Measurements from ENCODE around the gene GRID2.

The GRID2 gene

DNA sequence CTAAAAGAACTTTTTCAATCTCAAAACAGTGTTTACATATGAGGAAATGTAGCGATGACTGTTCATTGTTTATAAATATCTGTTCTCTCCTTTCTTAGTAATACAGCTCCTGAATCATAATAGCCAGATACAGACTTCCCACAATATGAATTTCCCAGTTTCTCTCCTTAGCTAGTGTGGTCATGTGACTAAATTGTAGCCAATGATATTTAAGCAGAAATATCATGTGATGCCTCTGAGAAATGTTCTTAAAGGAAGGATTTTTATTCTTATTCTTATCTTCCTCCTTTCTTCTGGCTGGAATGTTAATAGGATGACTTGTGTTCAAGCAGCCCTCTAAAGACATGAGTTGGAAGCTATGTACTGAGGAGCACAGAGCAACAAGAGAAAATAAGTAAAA, 1141.1 kb downstream of the GRID2 start:
- no peak for ATAC-seq
- TF ChIP-seq BACH2 (CRISPR knock-in tag; IDR thresholded peaks at IDR 0.05; ENCODE audit: borderline replicate concordance) (no peak), TOX (CRISPR knock-in tag; IDR thresholded peaks at IDR 0.05; ENCODE audit: borderline replicate concordance) (no peak), ZFP3 (CRISPR knock-in tag; IDR thresholded peaks at IDR 0.05) (no peak), ZNF8 (CRISPR knock-in tag; IDR thresholded peaks at IDR 0.05) (no peak), CSDC2 (CRISPR knock-in tag; IDR thresholded peaks at IDR 0.05) (no peak), RARB (CRISPR knock-in tag; IDR thresholded peaks at IDR 0.05) (no peak), ISL1 (CRISPR knock-in tag; IDR thresholded peaks at IDR 0.05) (no peak), GLIS3 (CRISPR knock-in tag; IDR thresholded peaks at IDR 0.05) (no peak), SNAI2 (CRISPR knock-in tag; IDR thresholded peaks at IDR 0.05) (no peak), ARNTL (CRISPR knock-in tag; IDR thresholded peaks at IDR 0.05; ENCODE audit: borderline replicate concordance, low read depth) (no peak), TCF4 (CRISPR knock-in tag; IDR thresholded peaks at IDR 0.05; ENCODE audit: borderline replicate concordance) (no peak), ZC3H10 (CRISPR knock-in tag; IDR thresholded peaks at IDR 0.05) (no peak), ZNF70 (CRISPR knock-in tag; IDR thresholded peaks at IDR 0.05) (no peak), ESRRG (CRISPR knock-in tag; IDR thresholded peaks at IDR 0.05) (no peak), PPARA (CRISPR knock-in tag; IDR thresholded peaks at IDR 0.05; ENCODE audit: borderline replicate concordance) (no peak)
- TF ChIP-seq, protein P1, sequence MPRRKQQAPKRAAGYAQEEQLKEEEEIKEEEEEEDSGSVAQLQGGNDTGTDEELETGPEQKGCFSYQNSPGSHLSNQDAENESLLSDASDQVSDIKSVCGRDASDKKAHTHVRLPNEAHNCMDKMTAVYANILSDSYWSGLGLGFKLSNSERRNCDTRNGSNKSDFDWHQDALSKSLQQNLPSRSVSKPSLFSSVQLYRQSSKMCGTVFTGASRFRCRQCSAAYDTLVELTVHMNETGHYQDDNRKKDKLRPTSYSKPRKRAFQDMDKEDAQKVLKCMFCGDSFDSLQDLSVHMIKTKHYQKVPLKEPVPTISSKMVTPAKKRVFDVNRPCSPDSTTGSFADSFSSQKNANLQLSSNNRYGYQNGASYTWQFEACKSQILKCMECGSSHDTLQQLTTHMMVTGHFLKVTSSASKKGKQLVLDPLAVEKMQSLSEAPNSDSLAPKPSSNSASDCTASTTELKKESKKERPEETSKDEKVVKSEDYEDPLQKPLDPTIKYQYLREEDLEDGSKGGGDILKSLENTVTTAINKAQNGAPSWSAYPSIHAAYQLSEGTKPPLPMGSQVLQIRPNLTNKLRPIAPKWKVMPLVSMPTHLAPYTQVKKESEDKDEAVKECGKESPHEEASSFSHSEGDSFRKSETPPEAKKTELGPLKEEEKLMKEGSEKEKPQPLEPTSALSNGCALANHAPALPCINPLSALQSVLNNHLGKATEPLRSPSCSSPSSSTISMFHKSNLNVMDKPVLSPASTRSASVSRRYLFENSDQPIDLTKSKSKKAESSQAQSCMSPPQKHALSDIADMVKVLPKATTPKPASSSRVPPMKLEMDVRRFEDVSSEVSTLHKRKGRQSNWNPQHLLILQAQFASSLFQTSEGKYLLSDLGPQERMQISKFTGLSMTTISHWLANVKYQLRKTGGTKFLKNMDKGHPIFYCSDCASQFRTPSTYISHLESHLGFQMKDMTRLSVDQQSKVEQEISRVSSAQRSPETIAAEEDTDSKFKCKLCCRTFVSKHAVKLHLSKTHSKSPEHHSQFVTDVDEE (CRISPR knock-in tag; IDR thresholded peaks at IDR 0.05), result no peak
- TF ChIP-seq, protein P2, sequence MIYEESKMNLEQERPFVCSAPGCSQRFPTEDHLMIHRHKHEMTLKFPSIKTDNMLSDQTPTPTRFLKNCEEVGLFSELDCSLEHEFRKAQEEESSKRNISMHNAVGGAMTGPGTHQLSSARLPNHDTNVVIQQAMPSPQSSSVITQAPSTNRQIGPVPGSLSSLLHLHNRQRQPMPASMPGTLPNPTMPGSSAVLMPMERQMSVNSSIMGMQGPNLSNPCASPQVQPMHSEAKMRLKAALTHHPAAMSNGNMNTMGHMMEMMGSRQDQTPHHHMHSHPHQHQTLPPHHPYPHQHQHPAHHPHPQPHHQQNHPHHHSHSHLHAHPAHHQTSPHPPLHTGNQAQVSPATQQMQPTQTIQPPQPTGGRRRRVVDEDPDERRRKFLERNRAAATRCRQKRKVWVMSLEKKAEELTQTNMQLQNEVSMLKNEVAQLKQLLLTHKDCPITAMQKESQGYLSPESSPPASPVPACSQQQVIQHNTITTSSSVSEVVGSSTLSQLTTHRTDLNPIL (CRISPR knock-in tag; IDR thresholded peaks at IDR 0.05; ENCODE audit: low read depth), result no peak
- TF ChIP-seq, protein P3, sequence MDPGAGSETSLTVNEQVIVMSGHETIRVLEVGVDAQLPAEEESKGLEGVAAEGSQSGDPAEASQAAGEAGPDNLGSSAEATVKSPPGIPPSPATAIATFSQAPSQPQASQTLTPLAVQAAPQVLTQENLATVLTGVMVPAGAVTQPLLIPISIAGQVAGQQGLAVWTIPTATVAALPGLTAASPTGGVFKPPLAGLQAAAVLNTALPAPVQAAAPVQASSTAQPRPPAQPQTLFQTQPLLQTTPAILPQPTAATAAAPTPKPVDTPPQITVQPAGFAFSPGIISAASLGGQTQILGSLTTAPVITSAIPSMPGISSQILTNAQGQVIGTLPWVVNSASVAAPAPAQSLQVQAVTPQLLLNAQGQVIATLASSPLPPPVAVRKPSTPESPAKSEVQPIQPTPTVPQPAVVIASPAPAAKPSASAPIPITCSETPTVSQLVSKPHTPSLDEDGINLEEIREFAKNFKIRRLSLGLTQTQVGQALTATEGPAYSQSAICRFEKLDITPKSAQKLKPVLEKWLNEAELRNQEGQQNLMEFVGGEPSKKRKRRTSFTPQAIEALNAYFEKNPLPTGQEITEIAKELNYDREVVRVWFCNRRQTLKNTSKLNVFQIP (CRISPR knock-in tag; IDR thresholded peaks at IDR 0.05; ENCODE audit: borderline replicate concordance, low read depth), result no peak

DNA sequence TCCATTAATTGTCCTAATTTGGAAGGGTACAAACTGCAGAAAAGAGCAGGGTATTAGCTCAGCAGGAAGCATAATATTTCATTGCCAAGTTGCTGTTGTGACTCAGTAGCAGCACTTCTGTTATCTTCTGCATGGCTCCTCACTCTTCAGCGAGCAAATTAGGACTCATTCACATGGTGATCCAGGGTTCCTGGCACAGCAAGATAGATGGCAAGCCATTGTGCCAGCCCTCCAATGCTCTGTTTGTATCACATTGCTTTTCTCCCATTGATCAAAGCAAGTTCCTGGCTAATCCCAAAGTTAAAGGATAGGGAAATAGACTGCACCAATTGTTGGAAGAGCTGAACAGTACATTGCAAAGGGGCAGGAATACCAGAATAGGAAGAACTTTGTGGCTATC, 1142.3 kb downstream of the GRID2 start:
- ATAC-seq, result no peak
- no peak for TF ChIP-seq ARNTL (CRISPR knock-in tag; IDR thresholded peaks at IDR 0.05; ENCODE audit: borderline replicate concordance, low read depth)
- TF ChIP-seq RARB (CRISPR knock-in tag; IDR thresholded peaks at IDR 0.05), result no peak
- no peak for TF ChIP-seq GLIS3 (CRISPR knock-in tag; IDR thresholded peaks at IDR 0.05)
- TF ChIP-seq ZNF8 (CRISPR knock-in tag; IDR thresholded peaks at IDR 0.05), result no peak
- TF ChIP-seq, protein P2 (CRISPR knock-in tag; IDR thresholded peaks at IDR 0.05; ENCODE audit: low read depth), result no peak
- TF ChIP-seq TCF4 (CRISPR knock-in tag; IDR thresholded peaks at IDR 0.05; ENCODE audit: borderline replicate concordance), result no peak
- no peak for TF ChIP-seq ZFP30 (CRISPR knock-in tag; IDR thresholded peaks at IDR 0.05)

DNA sequence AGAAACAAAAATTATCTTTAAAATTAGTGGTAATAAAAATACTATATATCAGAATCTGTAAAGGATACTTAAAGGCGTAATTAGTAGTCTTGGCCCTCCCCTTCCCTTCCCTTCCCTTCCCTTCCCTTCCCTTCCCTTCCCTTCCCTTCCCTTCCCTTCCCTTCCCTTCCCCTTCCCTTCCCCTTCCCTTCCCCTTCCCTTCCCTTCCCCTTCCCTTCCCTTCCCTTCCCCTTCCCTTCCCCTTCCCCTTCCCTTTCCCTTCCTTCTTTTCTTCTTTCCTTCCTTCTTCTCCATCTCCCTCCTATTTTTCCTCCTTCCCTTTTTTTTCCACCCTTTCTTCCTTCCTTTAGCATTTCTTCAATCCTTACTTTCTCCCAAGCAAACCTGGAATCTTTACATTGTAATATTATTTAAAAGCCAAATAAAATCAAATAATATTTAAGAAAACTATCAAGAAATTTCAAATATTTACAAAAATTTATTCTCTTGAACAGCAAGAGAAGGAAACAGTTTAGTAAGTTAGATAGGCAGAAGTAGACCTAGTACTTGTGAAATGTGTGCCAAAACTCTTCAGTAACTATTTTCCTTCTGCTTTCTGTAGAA, 1145.0 kb downstream of the GRID2 start:
- no peak for ATAC-seq
- TF ChIP-seq, protein P3 (CRISPR knock-in tag; IDR thresholded peaks at IDR 0.05; ENCODE audit: borderline replicate concordance, low read depth), result no peak
- TF ChIP-seq RARB (CRISPR knock-in tag; IDR thresholded peaks at IDR 0.05), result no peak
- TF ChIP-seq, protein P4, sequence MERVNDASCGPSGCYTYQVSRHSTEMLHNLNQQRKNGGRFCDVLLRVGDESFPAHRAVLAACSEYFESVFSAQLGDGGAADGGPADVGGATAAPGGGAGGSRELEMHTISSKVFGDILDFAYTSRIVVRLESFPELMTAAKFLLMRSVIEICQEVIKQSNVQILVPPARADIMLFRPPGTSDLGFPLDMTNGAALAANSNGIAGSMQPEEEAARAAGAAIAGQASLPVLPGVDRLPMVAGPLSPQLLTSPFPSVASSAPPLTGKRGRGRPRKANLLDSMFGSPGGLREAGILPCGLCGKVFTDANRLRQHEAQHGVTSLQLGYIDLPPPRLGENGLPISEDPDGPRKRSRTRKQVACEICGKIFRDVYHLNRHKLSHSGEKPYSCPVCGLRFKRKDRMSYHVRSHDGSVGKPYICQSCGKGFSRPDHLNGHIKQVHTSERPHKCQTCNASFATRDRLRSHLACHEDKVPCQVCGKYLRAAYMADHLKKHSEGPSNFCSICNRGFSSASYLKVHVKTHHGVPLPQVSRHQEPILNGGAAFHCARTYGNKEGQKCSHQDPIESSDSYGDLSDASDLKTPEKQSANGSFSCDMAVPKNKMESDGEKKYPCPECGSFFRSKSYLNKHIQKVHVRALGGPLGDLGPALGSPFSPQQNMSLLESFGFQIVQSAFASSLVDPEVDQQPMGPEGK (CRISPR knock-in tag; IDR thresholded peaks at IDR 0.05; ENCODE audit: borderline replicate concordance), result no peak
- no peak for TF ChIP-seq TCF4 (CRISPR knock-in tag; IDR thresholded peaks at IDR 0.05; ENCODE audit: borderline replicate concordance)
- no peak for TF ChIP-seq ISL1 (CRISPR knock-in tag; IDR thresholded peaks at IDR 0.05)
- TF ChIP-seq OSR1 (CRISPR knock-in tag; IDR thresholded peaks at IDR 0.05), result no peak
- TF ChIP-seq, protein P2 (CRISPR knock-in tag; IDR thresholded peaks at IDR 0.05; ENCODE audit: low read depth), result no peak
- no peak for TF ChIP-seq BACH2 (CRISPR knock-in tag; IDR thresholded peaks at IDR 0.05; ENCODE audit: borderline replicate concordance)
- TF ChIP-seq SNAI2 (CRISPR knock-in tag; IDR thresholded peaks at IDR 0.05), result no peak
- TF ChIP-seq, protein P5, sequence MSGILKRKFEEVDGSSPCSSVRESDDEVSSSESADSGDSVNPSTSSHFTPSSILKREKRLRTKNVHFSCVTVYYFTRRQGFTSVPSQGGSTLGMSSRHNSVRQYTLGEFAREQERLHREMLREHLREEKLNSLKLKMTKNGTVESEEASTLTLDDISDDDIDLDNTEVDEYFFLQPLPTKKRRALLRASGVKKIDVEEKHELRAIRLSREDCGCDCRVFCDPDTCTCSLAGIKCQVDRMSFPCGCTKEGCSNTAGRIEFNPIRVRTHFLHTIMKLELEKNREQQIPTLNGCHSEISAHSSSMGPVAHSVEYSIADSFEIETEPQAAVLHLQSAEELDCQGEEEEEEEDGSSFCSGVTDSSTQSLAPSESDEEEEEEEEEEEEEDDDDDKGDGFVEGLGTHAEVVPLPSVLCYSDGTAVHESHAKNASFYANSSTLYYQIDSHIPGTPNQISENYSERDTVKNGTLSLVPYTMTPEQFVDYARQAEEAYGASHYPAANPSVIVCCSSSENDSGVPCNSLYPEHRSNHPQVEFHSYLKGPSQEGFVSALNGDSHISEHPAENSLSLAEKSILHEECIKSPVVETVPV (CRISPR knock-in tag; IDR thresholded peaks at IDR 0.05), result no peak
- TF ChIP-seq ZNF70 (CRISPR knock-in tag; IDR thresholded peaks at IDR 0.05), result no peak
- TF ChIP-seq ESRRG (CRISPR knock-in tag; IDR thresholded peaks at IDR 0.05), result no peak
- TF ChIP-seq GLIS3 (CRISPR knock-in tag; IDR thresholded peaks at IDR 0.05), result no peak
- no peak for TF ChIP-seq ZFP3 (CRISPR knock-in tag; IDR thresholded peaks at IDR 0.05)
- TF ChIP-seq ARNTL (CRISPR knock-in tag; IDR thresholded peaks at IDR 0.05; ENCODE audit: borderline replicate concordance, low read depth), result no peak
- no peak for TF ChIP-seq ZNF8 (CRISPR knock-in tag; IDR thresholded peaks at IDR 0.05)

All from SK-N-SH treated with all-trans-retinoic acid at 6 μM for 48 hours (cell line).